ENCODE results near the gene SSH2. TPM values are rescaled to one million over a fixed set of nuclear protein-coding genes. Genes with fewer than 3 reads are reported as not detected.

Gene SSH2
- total and polyA plus RNA-seq, 2 of the 13 experiments (the other 11 are each of a cell fraction or from before 2014, with no cell fraction given) = 6.0 to 6.4 TPM

DNA sequence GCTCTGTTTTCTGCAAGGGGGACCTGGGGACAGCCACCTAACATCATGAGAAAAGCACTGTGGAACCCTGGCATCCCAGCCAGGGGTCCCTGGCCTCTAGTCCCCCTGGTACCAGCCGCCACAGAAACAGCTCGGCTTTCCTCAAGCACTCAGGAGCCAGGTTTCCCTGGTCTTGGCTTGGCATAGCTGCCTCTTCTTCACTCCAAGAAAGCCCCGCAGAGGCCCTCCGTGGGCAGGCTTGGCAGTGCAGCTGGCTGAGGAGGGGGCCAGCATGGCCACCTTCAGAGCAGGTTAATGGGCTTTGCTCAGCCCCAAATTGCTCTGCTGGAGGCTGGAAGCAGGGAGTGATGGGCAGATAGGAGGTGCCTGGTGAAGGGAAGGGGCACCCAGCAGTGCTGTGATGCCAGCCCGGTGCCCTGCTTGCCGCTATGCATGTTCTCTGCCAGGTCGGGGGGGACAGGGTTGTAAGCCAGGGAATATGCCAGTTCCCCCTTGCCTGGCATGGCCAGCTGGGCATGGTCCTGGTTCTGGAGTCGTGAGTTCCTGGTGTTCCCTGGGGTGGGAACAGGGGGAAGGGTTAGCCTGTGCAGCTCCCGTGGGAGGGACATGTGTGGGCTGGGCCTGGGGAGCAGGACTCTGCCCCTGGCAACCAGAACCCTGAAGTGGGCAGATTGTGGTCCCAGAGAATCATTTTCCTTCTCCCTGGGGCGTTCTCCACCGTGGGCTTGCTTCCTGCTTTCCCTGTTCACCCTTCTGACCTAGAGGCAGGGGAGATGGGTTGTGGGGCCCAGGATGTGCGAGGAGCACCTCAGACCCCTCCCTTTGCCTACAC lies 333.9 kb downstream of the SSH2 start:
- DNase-seq (ENCODE audit: low spot score) (no peak), ATAC-seq (no peak), FAIRE-seq (no peak)
- ChIA-PET POLR2A (interaction anchor here (0.6 to 1.1 kb wide), 2 partner anchors 21 to 338 kb away, joined by 3 read pairs; no protein-coding TSS in a partner anchor), CTCF (ENCODE audit: low intra/inter-chr PET ratio, low total read pairs) (no interaction called here)
- Histone ChIP-seq H3K9ac (ENCODE audit: insufficient read depth, low read depth, low read length) (no peak overlapping the region), H2AFZ (ENCODE audit: low read length) (no peak overlapping the region), H3K36me3 (replicated peaks in 1 of 2; ENCODE audit: control insufficient read depth in 1 of 2, insufficient read depth in 2 of 2, low read length in 2 of 2) (no peaks in the 10 kb centered on the region), H3K4me2 (ENCODE audit: low read depth, low read length) (no peak overlapping the region), H4K20me1 (ENCODE audit: insufficient read depth, low read length) (no peaks in the 10 kb centered on the region), H3K79me2 (ENCODE audit: insufficient read depth, low read length) (no peaks in the 10 kb centered on the region), H3K9me3 (ENCODE audit: low read length) (no peaks in the 10 kb centered on the region), H3K27ac (ENCODE audit: extremely low read length, insufficient read depth, low read length) (no peak overlapping the region), H3K4me1 (ENCODE audit: insufficient read depth, low read length) (peaks cover 57% of the 10 kb centered on the region), H3K27me3 (ENCODE audit: control insufficient read depth in 1 of 2, insufficient read depth in 2 of 2, low read length in 2 of 2) (peaks cover 3 to 33% of the 10 kb centered on the region in 2 experiments; a peak in 3 of 5 replicates), H3K4me3 (replicated peaks in 1 of 3; ENCODE audit: insufficient read depth in 1 of 3, low read depth in 2 of 3, low read length in 3 of 3) (no peak overlapping the region)
- intact Hi-C loops (cut with micrococcal nuclease; ENCODE audit: unreplicated experiment) (loop anchor here (10.0 kb wide), 1 partner anchor 221 kb away; no protein-coding TSS in a partner anchor), in situ Hi-C loops (cut with HindIII; ENCODE audit: extremely low pct_ligation_motif_present, low pct_unique_long_range_greater_than_20kb) (no loop called here)
- BruUV-seq (replicated peaks) = no TSS peak
- WGBS (ENCODE audit: low lambda C conversion rate) = 50% methylated on average over 4 of the region's 12 CpGs
- TF ChIP-seq HNRNPL (IDR thresholded peaks at IDR 0.05; ENCODE audit: low read depth, low read length) = 0 out of 2 replicates have a peak, but pooled peaks have one; percentile 49
- TF ChIP-seq ZNF678 (CRISPR knock-in tag; IDR thresholded peaks at IDR 0.05) = no peak
- no peak for TF ChIP-seq ZFP1 (CRISPR knock-in tag; IDR thresholded peaks at IDR 0.05)

DNA sequence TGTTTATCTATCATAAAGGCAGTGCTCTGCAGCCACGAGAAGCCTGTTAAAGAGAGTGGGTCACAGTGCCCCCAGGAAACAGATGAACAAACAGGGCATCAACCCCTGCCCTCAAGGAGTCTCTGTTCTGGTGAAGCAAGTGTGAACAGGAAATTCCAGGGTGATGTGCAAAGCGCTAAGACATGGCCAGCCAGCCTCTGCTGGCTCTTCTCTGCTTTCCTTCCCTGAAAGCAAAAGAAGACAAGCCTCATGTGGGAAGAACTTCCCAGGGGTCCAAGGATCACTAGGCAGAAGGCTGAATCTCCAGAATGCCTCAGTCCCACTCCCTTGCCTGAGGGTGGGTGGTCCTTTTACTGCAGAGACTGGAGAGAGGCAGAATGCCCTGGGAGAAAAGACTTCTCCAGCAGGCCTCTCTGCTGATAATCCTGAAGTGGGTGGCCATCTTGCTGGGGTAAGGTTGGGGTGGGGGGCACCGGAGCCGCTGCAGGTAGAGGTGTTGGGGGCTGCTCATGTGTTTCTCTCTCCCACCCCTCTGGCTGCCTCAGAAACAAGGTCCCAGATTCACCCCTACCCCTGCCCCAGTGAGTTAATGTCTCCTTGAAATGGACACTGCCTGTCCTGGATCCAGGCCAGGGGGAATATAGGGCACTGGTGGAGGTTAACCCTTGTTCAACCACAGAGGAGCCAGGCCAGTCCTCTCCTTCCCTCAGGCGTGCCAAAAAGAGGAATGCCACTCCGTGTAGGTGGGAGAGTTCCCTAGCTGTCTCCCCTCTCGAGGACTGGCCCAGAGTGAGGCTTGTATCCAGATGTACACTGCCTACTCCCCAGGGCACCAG lies 334.7 kb downstream of the SSH2 start:
- BruUV-seq (replicated peaks) = no TSS peak
- no peak overlapping the region for H2AFZ ChIP-seq (ENCODE audit: low read length)
- H3K9ac ChIP-seq (ENCODE audit: insufficient read depth, low read depth, low read length) = no peak overlapping the region
- H3K27ac ChIP-seq (ENCODE audit: extremely low read length, insufficient read depth, low read length) = no peak overlapping the region
- in situ Hi-C loops (cut with HindIII; ENCODE audit: extremely low pct_ligation_motif_present, low pct_unique_long_range_greater_than_20kb) = no loop called here
- no peak for DNase-seq (ENCODE audit: low spot score)
- no peaks in the 10 kb centered on the region for H3K79me2 ChIP-seq (ENCODE audit: insufficient read depth, low read length)
- no peaks in the 10 kb centered on the region for H3K36me3 ChIP-seq (replicated peaks in 1 of 2; ENCODE audit: control insufficient read depth in 1 of 2, insufficient read depth in 2 of 2, low read length in 2 of 2)
- H3K4me2 ChIP-seq (ENCODE audit: low read depth, low read length) = 0 out of 2 replicates have a peak overlapping the region, but pooled peaks have one; percentile 86
- peaks cover 64% of the 10 kb centered on the region for H3K4me1 ChIP-seq (ENCODE audit: insufficient read depth, low read length)
- ChIA-PET POLR2A (interaction anchor here (1.1 kb wide), 1 partner anchor 22 kb away, joined by 3 read pairs; no protein-coding TSS in a partner anchor), CTCF (ENCODE audit: low intra/inter-chr PET ratio, low total read pairs) (no interaction called here)
- TF ChIP-seq ZFP1 (CRISPR knock-in tag; IDR thresholded peaks at IDR 0.05) (no peak), ZNF652 (CRISPR knock-in tag; IDR thresholded peaks at IDR 0.05; ENCODE audit: borderline replicate concordance, low read depth) (peak; percentile 56)
- intact Hi-C loops (cut with micrococcal nuclease; ENCODE audit: unreplicated experiment) = loop anchor here (10.0 kb wide), 1 partner anchor 221 kb away; no protein-coding TSS in a partner anchor
- no peak for ATAC-seq
- no peaks in the 10 kb centered on the region for H3K9me3 ChIP-seq (ENCODE audit: low read length)
- no peak for FAIRE-seq
- 40% methylated on average over 1 of the region's 7 CpGs for WGBS (ENCODE audit: low lambda C conversion rate)
- no peaks in the 10 kb centered on the region for H4K20me1 ChIP-seq (ENCODE audit: insufficient read depth, low read length)
- no peak overlapping the region for H3K4me3 ChIP-seq (replicated peaks in 1 of 3; ENCODE audit: insufficient read depth in 1 of 3, low read depth in 2 of 3, low read length in 3 of 3)
- peaks cover 3 to 33% of the 10 kb centered on the region in 2 experiments; a peak in 3 of 5 replicates for H3K27me3 ChIP-seq (ENCODE audit: control insufficient read depth in 1 of 2, insufficient read depth in 2 of 2, low read length in 2 of 2)

Data from HepG2 (cell line).